Colonic mucosa (tissue), 4 donors: ENCODE results near the gene RAD51B. TPM values are rescaled to one million over a fixed set of nuclear protein-coding genes. Genes with fewer than 3 reads are reported as not detected.

Source experiments
- DNase-seq: peaks from one replicate; pipeline ENCODE4 v3.0.0-alpha.2; 2020
- H3K27ac ChIP-seq: fragments of 200-600 bp; one replicate; pipeline ENCODE4 v1.8.0; 2021
- H3K27me3 ChIP-seq: fragments of 200-600 bp; one replicate; pipeline ENCODE4 v1.8.0; 2021
- H3K36me3 ChIP-seq: fragments of 200-600 bp; one replicate; pipeline ENCODE4 v1.8.0; 2021
- H3K4me1 ChIP-seq: fragments of 200-600 bp; one replicate; pipeline ENCODE4 v1.8.0; 2021; ENCODE audit warnings: mild to moderate bottlenecking
- H3K4me3 ChIP-seq: fragments of 200-600 bp; one replicate; pipeline ENCODE4 v1.8.0; 2021
- H3K9ac ChIP-seq, 2 donors: one replicate each; pipeline ENCODE4 v1.7.0; 2013; ENCODE audit warnings: control low read depth in 2 of 2, low read depth in 2 of 2, low read length in 2 of 2
- H3K9me3 ChIP-seq: fragments of 200-600 bp; one replicate; pipeline ENCODE4 v1.8.0; 2021
- CTCF ChIP-seq: fragments of 200-600 bp; IDR thresholded peaks from one replicate; pipeline ENCODE4 v1.8.0; 2022; ENCODE audit warnings: antibody characterized with exemption, mild to moderate bottlenecking
- intact Hi-C: fragments of 100-400 bp; cut with DNase I; formaldehyde crosslinking; loops from one replicate; pipeline ENCODE4 v1.14.1; 2022
- total RNA-seq, 2 donors: library from RNA; stranded (reverse); fragmentation: NEBNext Ultra II Directional in 1 of 2; extraction: Animal tissue kit (Norgen Biotek cat#: 25700) in 1 of 2; gene quantifications; one replicate each; pipeline ENCODE4 v1.2.1, GENCODE V29; 2021
- donor health status: healthy.
- donor health status: DM: no; HTN: no; CAD: no.
- donor health status: DM: no; HTN: no; CAD: no.

Gene RAD51B
- total RNA-seq, 2 donors from 2014 or later = 12.7 to 22.0 TPM

- no peaks in the 10 kb centered on the region for H3K36me3 ChIP-seq
- no peaks in the 10 kb centered on the region for H3K4me1 ChIP-seq
- H3K9ac ChIP-seq = no peak overlapping the region
- H3K9me3 ChIP-seq = no peaks in the 10 kb centered on the region
- intact Hi-C loops = loop anchor here (10.0 kb wide), 1 partner anchor 195 kb away; no protein-coding TSS in a partner anchor
- H3K27me3 ChIP-seq = no peaks in the 10 kb centered on the region
- no peak overlapping the region for H3K27ac ChIP-seq
- TF ChIP-seq CTCF = no peak
- no peak overlapping the region for H3K4me3 ChIP-seq
- DNase-seq = no peak
Observed at GRCh38 chr14:67949771-67950170, 130.2 kb downstream of the RAD51B start.

DNA sequence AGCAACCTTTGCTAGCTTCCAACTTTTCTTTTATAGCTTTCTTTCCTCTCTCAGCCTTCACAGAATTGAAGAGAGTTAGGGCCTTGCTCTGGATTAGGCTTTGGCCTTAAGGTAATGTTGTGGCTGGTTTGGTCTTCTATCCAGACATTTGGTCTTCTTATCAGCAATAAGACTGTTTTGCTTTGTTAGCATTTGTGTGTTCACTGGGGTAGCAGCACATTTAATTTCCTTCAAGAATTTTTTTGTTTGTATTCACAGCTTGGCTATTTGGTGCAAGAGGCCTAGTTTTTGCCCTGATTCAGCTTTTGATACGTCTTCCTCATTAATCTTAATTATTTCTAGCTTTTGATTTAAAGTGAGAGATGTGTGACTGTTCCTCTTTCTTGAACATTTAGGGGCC, 130.8 kb downstream of the RAD51B start:
- H3K27ac ChIP-seq = no peak overlapping the region
- H3K27me3 ChIP-seq = no peaks in the 10 kb centered on the region
- H3K4me1 ChIP-seq = no peaks in the 10 kb centered on the region
- TF ChIP-seq CTCF = no peak
- no peaks in the 10 kb centered on the region for H3K36me3 ChIP-seq
- intact Hi-C loops = no loop called here
- no peak overlapping the region for H3K4me3 ChIP-seq
- H3K9me3 ChIP-seq = no peaks in the 10 kb centered on the region
- DNase-seq = no peak
- no peak overlapping the region for H3K9ac ChIP-seq

GRCh38 chr14:67951529-67952135, 132.1 kb downstream of the RAD51B start:
- intact Hi-C loops = no loop called here
- Histone ChIP-seq H3K9me3 (no peaks in the 10 kb centered on the region), H3K27ac (no peak overlapping the region)

DNA sequence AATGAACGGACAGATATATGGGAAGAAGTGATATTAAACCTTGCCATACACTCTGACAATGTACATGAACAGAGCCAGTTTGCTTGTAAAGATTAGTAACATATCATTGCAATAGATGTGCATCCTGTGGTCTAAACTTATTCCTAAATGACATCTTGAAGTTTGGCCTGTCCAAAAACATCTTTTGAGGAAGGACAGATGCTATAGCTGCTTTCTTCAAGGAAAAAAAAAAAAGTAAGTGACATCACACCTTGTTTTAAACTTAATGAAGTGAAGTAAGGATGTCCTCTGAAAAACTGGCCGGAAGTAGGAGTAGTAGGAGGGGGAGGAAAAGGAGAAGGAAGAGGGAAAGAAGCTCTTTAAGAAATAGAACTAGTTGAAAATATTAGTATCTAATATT, 132.8 kb downstream of the RAD51B start:
- no peak overlapping the region for H3K4me3 ChIP-seq
- H3K36me3 ChIP-seq = no peaks in the 10 kb centered on the region
- TF ChIP-seq CTCF = no peak
- H3K27me3 ChIP-seq = no peaks in the 10 kb centered on the region
- no peaks in the 10 kb centered on the region for H3K4me1 ChIP-seq
- no peak for DNase-seq
- H3K9me3 ChIP-seq = no peaks in the 10 kb centered on the region
- H3K9ac ChIP-seq = no peak overlapping the region
- H3K27ac ChIP-seq = no peak overlapping the region
- intact Hi-C loops = no loop called here

More at GRCh38 chr14:67951529-67952135, 132.1 kb downstream of the RAD51B start:
- no peak for TF ChIP-seq CTCF
- Histone ChIP-seq H3K27me3 (no peaks in the 10 kb centered on the region), H3K36me3 (no peaks in the 10 kb centered on the region), H3K4me3 (no peak overlapping the region), H3K9ac (no peak overlapping the region), H3K4me1 (no peaks in the 10 kb centered on the region)
- no peak for DNase-seq

DNA sequence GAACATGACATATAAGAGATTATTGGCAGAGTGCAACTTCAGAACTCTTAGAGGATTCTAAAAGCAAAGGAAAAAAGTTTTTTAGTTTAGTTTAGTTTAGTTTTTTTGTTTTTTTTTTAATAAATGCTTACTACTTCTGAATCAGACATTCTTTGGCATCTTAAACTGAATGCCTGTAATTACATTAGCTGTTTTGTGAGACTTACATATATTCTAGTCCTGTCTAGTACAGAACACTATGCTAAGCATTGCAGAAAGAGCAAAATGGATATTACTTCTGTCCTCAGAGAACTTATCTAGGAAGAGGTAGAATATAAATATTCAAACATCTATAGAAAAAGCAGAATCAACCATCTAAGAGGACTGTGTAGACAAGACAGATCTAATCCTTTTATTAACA, 133.2 kb downstream of the RAD51B start:
- H3K4me1 ChIP-seq = no peaks in the 10 kb centered on the region
- no peak overlapping the region for H3K27ac ChIP-seq
- H3K9me3 ChIP-seq = no peaks in the 10 kb centered on the region
- DNase-seq = no peak
- intact Hi-C loops = no loop called here
- no peak for TF ChIP-seq CTCF
- no peaks in the 10 kb centered on the region for H3K36me3 ChIP-seq
- no peak overlapping the region for H3K9ac ChIP-seq
- H3K4me3 ChIP-seq = no peak overlapping the region
- no peaks in the 10 kb centered on the region for H3K27me3 ChIP-seq
